ENCODE data around the gene FUS. TPM values are rescaled to one million over a fixed set of nuclear protein-coding genes. Genes with fewer than 3 reads are reported as not detected.

The FUS gene
- total RNA-seq, 1 donor from 2014 or later = 874 TPM

GRCh38 chr16:31221357-31222160, 41.6 kb downstream of the FUS start:
- Mint-ChIP-seq H3K27ac (no peak overlapping the region), H3K4me3 (ENCODE audit: low read depth) (no peak overlapping the region), H3K36me3 (ENCODE audit: low read depth) (no peaks in the 10 kb centered on the region), H3K27me3 (ENCODE audit: low read depth) (peaks cover 34% of the 10 kb centered on the region), H3K9me3 (no peaks in the 10 kb centered on the region), H3K4me1 (ENCODE audit: low read depth) (peaks cover 2% of the 10 kb centered on the region)
- intact Hi-C loops (cut with micrococcal nuclease) = no loop called here
- DNase-seq (ENCODE audit: low spot score) = no peak

GRCh38 chr16:31223044-31223443, 43.1 kb downstream of the FUS start:
- Mint-ChIP-seq H3K4me1 (ENCODE audit: low read depth) (no peaks in the 10 kb centered on the region), H3K4me3 (ENCODE audit: low read depth) (no peak overlapping the region), H3K27ac (no peak overlapping the region), H3K9me3 (no peaks in the 10 kb centered on the region), H3K27me3 (ENCODE audit: low read depth) (peaks cover 22% of the 10 kb centered on the region), H3K36me3 (ENCODE audit: low read depth) (no peaks in the 10 kb centered on the region)
- intact Hi-C loops (cut with micrococcal nuclease) = no loop called here
- no peak for DNase-seq (ENCODE audit: low spot score)

- intact Hi-C loops (cut with micrococcal nuclease) = no loop called here
- no peak overlapping the region for H3K4me3 Mint-ChIP-seq (ENCODE audit: low read depth)
- no peaks in the 10 kb centered on the region for H3K9me3 Mint-ChIP-seq
Observed at GRCh38 chr16:31224092-31224955, 44.4 kb downstream of the FUS start.

GRCh38 chr16:31225193-31225592, 45.3 kb downstream of the FUS start:
- no peak for DNase-seq (ENCODE audit: low spot score)
- peaks cover 13% of the 10 kb centered on the region for H3K27me3 Mint-ChIP-seq (ENCODE audit: low read depth)
- H3K36me3 Mint-ChIP-seq (ENCODE audit: low read depth) = no peaks in the 10 kb centered on the region
- H3K9me3 Mint-ChIP-seq = no peaks in the 10 kb centered on the region
- intact Hi-C loops (cut with micrococcal nuclease) = no loop called here
- H3K4me1 Mint-ChIP-seq (ENCODE audit: low read depth) = no peaks in the 10 kb centered on the region
- H3K4me3 Mint-ChIP-seq (ENCODE audit: low read depth) = no peak overlapping the region
- H3K27ac Mint-ChIP-seq = no peak overlapping the region

More at GRCh38 chr16:31224092-31224955, 44.4 kb downstream of the FUS start:
- Mint-ChIP-seq H3K27ac (no peak overlapping the region), H3K27me3 (ENCODE audit: low read depth) (peaks cover 13% of the 10 kb centered on the region), H3K36me3 (ENCODE audit: low read depth) (no peaks in the 10 kb centered on the region), H3K4me1 (ENCODE audit: low read depth) (no peaks in the 10 kb centered on the region)
- no peak for DNase-seq (ENCODE audit: low spot score)

GRCh38 chr16:31228206-31228605, 48.3 kb downstream of the FUS start:
- intact Hi-C loops (cut with micrococcal nuclease) = no loop called here
- Mint-ChIP-seq H3K4me1 (ENCODE audit: low read depth) (no peaks in the 10 kb centered on the region), H3K4me3 (ENCODE audit: low read depth) (no peak overlapping the region), H3K9me3 (no peaks in the 10 kb centered on the region), H3K27ac (no peak overlapping the region), H3K27me3 (ENCODE audit: low read depth) (no peaks in the 10 kb centered on the region), H3K36me3 (ENCODE audit: low read depth) (no peaks in the 10 kb centered on the region)
- DNase-seq (ENCODE audit: low spot score) = no peak

- intact Hi-C loops (cut with micrococcal nuclease) = no loop called here
- Mint-ChIP-seq H3K4me3 (ENCODE audit: low read depth) (no peak overlapping the region), H3K27ac (no peak overlapping the region), H3K36me3 (ENCODE audit: low read depth) (no peaks in the 10 kb centered on the region), H3K9me3 (peaks cover 5% of the 10 kb centered on the region), H3K27me3 (ENCODE audit: low read depth) (no peaks in the 10 kb centered on the region), H3K4me1 (ENCODE audit: low read depth) (peaks cover 3% of the 10 kb centered on the region)
- no peak for DNase-seq (ENCODE audit: low spot score)
Observed at GRCh38 chr16:31229501-31229900, 49.6 kb downstream of the FUS start.

GRCh38 chr16:31238041-31238440, 58.1 kb downstream of the FUS start:
- Mint-ChIP-seq H3K27ac (no peak overlapping the region), H3K36me3 (ENCODE audit: low read depth) (no peaks in the 10 kb centered on the region), H3K4me1 (ENCODE audit: low read depth) (peaks cover 6% of the 10 kb centered on the region), H3K9me3 (peaks cover 5% of the 10 kb centered on the region), H3K4me3 (ENCODE audit: low read depth) (no peak overlapping the region), H3K27me3 (ENCODE audit: low read depth) (no peaks in the 10 kb centered on the region)
- no peak for DNase-seq (ENCODE audit: low spot score)
- intact Hi-C loops (cut with micrococcal nuclease) = no loop called here

Other genes starting within 250 kb of the FUS start
- 14.2 and 17.4 TPM in 2 replicates for gene ORAI3, start 231.1 kb upstream of the FUS start, total RNA-seq
- 28.9 TPM in 2 replicates for gene SETD1A, start 222.4 kb upstream of the FUS start, total RNA-seq
- gene HSD3B7, start 194.9 kb upstream of the FUS start, total RNA-seq = 2.9 and 3.3 TPM in 2 replicates
- gene STX1B, start 169.5 kb upstream of the FUS start, total RNA-seq = 0.57 and 0.97 TPM in 2 replicates
- gene STX4, start 146.6 kb upstream of the FUS start, total RNA-seq = 48.2 and 51.8 TPM in 2 replicates
- 12.7 and 13.2 TPM in 2 replicates for gene ZNF668, start 105.9 kb upstream of the FUS start, total RNA-seq
- 24.4 and 24.5 TPM in 2 replicates for gene ZNF646, start 105.7 kb upstream of the FUS start, total RNA-seq
- gene PRSS53, start 91.2 kb upstream of the FUS start, total RNA-seq = 4.8 and 5.1 TPM in 2 replicates
- 54.5 and 60.0 TPM in 2 replicates for gene VKORC1, start 85.3 kb upstream of the FUS start, total RNA-seq
- 47.5 and 50.0 TPM in 2 replicates for gene BCKDK, start 71.8 kb upstream of the FUS start, total RNA-seq
- 60.5 and 61.2 TPM in 2 replicates for gene KAT8, start 62.5 kb upstream of the FUS start, total RNA-seq
- gene PRSS8, start 44.4 kb upstream of the FUS start, total RNA-seq = not detected in 2 replicates
- 0.07 and 0.14 TPM in 2 replicates for gene PRSS36, start 30.1 kb upstream of the FUS start, total RNA-seq
- gene PYCARD, start 22.6 kb downstream of the FUS start, total RNA-seq = 15.1 and 15.3 TPM in 2 replicates
- gene TRIM72, start 34.0 kb downstream of the FUS start, total RNA-seq = 0.11 TPM in 1 of 2 replicates, not detected in the other
- not detected in 2 replicates for gene PYDC1, start 37.0 kb downstream of the FUS start, total RNA-seq
- gene ITGAM, start 79.8 kb downstream of the FUS start, total RNA-seq = 7.0 and 8.4 TPM in 2 replicates
- gene ITGAX, start 175.0 kb downstream of the FUS start, total RNA-seq = 56.2 and 56.9 TPM in 2 replicates
- gene ITGAD, start 213.2 kb downstream of the FUS start, total RNA-seq = 0.18 and 0.21 TPM in 2 replicates
- gene COX6A2, start 248.2 kb downstream of the FUS start, total RNA-seq = not detected in 2 replicates

All from activated T-helper 2 cell treated with anti-CD3 and anti-CD28 coated beads, Interferon-gamma antibody, Interleukin-2, Interleukin-4, amounts not matched to agents 10 μg/mL and 5 μg/mL and 100 μg/mL, durations not matched to agents 14 hours and 24 hours and 36 hours (primary cell).